NT2/D1 (cell line): ENCODE results near the gene INTS11.
A peak's percentile ranks its signal among the peaks of the same experiment; 100 is the strongest.

Experiments used
- DNase-seq: peaks from one replicate; pipeline ENCODE4 v3.0.0-alpha.2; 2011; ENCODE audit warnings: low read depth, low spot score
- H3K27me3 ChIP-seq: 2 replicates; pipeline ENCODE4 v1.6.0; 2011; ENCODE audit warnings: mild to moderate bottlenecking; ENCODE audit not compliant: insufficient read length, insufficient read depth
- H3K36me3 ChIP-seq: 2 replicates; pipeline ENCODE4 v1.6.1; 2011; ENCODE audit warnings: mild to moderate bottlenecking, low read length, mixed read lengths; ENCODE audit not compliant: insufficient read depth, insufficient read length
- H3K4me1 ChIP-seq: 2 replicates; pipeline ENCODE4 v1.5.1; 2011; ENCODE audit not compliant: insufficient read depth, insufficient read length
- H3K4me3 ChIP-seq: 2 replicates; pipeline ENCODE4 v1.5.1; 2011; ENCODE audit warnings: low read depth; ENCODE audit not compliant: insufficient read length
- H3K9ac ChIP-seq: 2 replicates; pipeline ENCODE4 v1.6.0; 2011; ENCODE audit warnings: low read depth; ENCODE audit not compliant: insufficient read length
- H3K9me3 ChIP-seq: 2 replicates; pipeline ENCODE4 v1.5.1; 2011; ENCODE audit warnings: mild to moderate bottlenecking, low read length; ENCODE audit not compliant: insufficient read depth
- SUZ12 ChIP-seq: IDR thresholded peaks from 2 replicates; pipeline ENCODE4 v1.6.1; 2011; ENCODE audit not compliant: insufficient read length, insufficient read depth; ENCODE audit errors: extremely low read depth
- YY1 ChIP-seq: IDR thresholded peaks from 2 replicates; pipeline ENCODE4 v1.6.1; 2011; ENCODE audit not compliant: insufficient read length, insufficient read depth
- ZNF274 ChIP-seq: IDR thresholded peaks from 2 replicates; pipeline ENCODE4 v1.6.1; 2011; ENCODE audit warnings: mild to moderate bottlenecking, low read depth, low read length

INTS11 gene

DNA sequence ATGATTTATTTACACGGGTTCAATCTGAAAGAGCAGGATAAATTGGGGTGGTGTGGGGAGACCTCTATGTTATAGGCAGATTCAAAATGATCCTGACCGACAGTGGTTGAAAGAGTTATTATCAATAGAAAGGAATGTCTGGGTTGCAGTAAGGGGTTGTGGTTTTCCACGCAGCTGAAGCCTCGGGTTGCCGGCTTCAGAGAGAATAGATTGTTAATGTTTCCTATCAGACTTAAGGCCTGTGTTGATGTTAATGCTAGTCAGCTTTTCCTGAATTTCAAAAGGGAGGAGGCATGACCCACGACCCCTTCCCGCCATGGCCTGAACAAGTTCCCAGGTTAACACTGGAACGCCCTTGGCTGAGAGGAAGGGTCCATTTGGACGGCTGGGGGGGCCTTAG is 48.6 kb downstream of the INTS11 start:
- Histone ChIP-seq H3K4me1 (peaks cover 7% of the 10 kb centered on the region), H3K9ac (no peak overlapping the region), H3K36me3 (peaks cover 17% of the 10 kb centered on the region), H3K9me3 (no peaks in the 10 kb centered on the region; the same call in 1 of the 2 replicates), H3K27me3 (no peaks in the 10 kb centered on the region), H3K4me3 (no peak overlapping the region)
- no peak for TF ChIP-seq ZNF274
- no peak for TF ChIP-seq SUZ12
- no peak for DNase-seq

DNA sequence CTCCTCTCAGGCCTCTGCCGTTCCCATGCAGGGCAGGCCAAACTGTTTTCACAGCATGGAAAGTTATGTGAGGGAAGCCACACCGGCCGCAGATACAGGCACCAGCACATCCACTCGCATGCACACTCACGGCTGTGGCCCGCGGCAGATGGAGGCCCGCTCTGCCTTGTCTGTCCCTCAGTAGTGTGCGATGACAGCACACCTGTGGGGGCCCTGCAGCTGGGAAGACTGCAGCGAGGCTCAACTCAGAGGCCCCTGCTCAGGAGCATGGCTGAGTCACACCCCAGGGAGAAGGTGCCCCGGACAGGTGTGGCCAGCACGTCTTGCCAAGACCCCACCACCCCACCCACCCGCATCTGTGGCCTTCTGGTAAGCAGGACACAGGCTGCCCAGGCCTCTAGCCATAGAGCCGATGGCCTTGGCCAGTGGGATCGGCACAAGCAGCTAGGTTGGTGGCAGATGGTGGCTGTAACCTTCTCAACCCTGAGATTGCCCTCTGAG is 49.5 kb downstream of the INTS11 start:
- H3K4me1 ChIP-seq: peaks cover 7% of the 10 kb centered on the region
- no peak overlapping the region for H3K4me3 ChIP-seq
- peak overlapping the region; percentile 87 for H3K9ac ChIP-seq
- peaks cover 26% of the 10 kb centered on the region for H3K36me3 ChIP-seq
- H3K27me3 ChIP-seq: no peaks in the 10 kb centered on the region
- TF ChIP-seq ZNF274: no peak
- no peak for TF ChIP-seq YY1
- TF ChIP-seq SUZ12: no peak
- no peak for DNase-seq
- H3K9me3 ChIP-seq: no peaks in the 10 kb centered on the region; the same call in 1 of the 2 replicates

DNA sequence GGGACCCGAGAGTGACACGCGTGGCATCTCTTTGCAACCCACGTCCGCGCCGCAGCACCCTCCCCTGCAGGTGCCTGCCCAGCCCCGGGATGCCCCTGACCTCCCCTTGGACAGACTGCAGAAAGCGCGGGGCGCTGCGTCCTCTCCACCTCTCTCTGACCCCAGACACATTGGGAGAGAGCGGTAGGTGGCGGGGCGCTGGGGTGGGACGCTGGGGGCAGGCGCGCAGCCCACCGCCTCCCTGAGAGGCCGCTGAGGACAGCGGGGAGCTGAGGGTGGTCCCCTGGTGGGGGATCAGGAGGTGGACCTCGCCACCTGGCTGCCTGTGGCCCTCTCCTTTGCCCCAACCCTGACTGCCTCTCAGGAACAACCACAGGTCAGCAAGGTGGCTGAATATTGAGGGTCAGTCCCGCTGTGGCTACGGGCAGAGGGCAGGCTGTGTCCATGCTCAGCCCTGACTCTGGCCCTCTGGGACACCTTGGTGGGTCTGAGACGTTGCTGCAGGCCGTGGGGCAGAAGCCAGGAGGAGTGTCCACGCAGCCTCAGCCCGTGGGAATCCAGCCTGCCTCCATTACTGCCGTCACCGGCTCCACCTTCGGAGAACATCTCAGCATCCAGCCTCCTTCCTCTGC is 50.0 kb downstream of the INTS11 start:
- H3K9ac ChIP-seq: peak overlapping the region; percentile 87
- H3K4me3 ChIP-seq: peak overlapping the region; percentile 47
- no peak for DNase-seq
- no peaks in the 10 kb centered on the region for H3K27me3 ChIP-seq
- H3K9me3 ChIP-seq: no peaks in the 10 kb centered on the region; the same call in 1 of the 2 replicates
- peaks cover 7% of the 10 kb centered on the region for H3K4me1 ChIP-seq
- peaks cover 31% of the 10 kb centered on the region for H3K36me3 ChIP-seq
- no peak for TF ChIP-seq SUZ12
- no peak for TF ChIP-seq YY1
- TF ChIP-seq ZNF274: no peak

DNA sequence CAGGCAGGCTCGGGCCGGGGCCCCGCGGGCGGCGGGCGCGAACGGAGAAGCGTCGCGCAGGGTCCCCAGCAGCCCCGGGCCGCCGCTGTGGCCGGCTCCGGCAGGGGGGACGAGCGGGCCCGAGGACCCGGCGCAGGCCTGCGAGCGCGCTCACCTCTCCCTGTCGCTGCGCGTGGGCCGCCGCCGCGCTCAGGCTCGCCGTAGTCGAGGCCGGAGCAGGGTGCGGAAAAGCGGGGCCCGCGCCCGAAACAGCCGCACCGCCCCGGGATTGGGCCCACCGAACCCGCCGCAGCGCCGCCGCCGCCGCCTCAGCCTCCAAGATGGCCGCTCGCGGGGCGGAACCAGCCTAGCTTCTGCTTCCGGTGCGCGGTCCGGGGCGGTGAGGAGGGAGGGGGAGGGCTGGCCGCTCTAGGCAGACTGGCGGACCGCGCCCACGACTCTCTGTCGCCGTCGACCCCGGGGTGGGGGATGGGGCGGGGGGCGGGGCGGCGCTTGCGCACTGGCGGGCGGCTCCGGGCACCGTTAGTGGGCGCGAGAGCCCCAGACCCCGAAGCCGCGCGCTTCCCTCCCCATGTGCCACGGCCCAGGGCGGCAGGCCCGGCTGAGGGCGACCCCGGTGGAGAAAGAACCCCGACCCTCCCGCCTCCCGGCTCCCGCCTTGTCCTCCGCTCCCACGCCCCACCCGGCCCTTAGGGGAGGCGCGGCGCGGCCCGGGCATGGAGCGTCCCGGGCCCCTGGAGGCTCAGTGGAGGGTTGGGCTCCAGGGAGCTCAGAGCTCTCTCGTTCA is 50.8 kb downstream of the INTS11 start, which contains the start of gene UBE2J2:
Gene UBE2J2 (minus strand): TSS at position 343 of the 787 bp plus-strand sequence. CDS start 5,862 bp downstream, outside the sequence.
- Histone ChIP-seq H3K27me3 (no peaks in the 10 kb centered on the region), H3K9me3 (no peaks in the 10 kb centered on the region; the same call in 1 of the 2 replicates), H3K36me3 (peaks cover 37% of the 10 kb centered on the region), H3K4me3 (peak within 1 kb of the TSS; percentile 84), H3K9ac (peak within 1 kb of the TSS; percentile 95), H3K4me1 (peaks cover 7% of the 10 kb centered on the region)
- TF ChIP-seq SUZ12: no peak
- peak; percentile 78 for TF ChIP-seq YY1
- DNase-seq: peak; percentile 76

DNA sequence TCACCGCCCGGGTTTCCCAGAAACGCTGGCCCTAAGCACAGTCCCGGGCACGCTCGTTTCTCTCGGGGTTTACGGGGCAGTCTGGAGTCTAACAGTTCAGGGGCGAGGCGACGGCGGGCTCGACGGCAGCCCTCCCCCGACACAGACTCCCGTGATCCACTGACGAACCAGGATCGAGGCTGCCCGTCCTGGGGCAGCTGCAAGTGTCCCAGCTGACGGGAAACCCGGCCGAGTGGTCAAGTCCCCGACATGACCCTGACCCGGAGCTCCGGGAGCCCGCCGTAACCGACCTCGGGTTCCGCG is 51.3 kb downstream of the INTS11 start:
- Histone ChIP-seq H3K27me3 (no peaks in the 10 kb centered on the region), H3K9ac (peak overlapping the region; percentile 95), H3K9me3 (no peaks in the 10 kb centered on the region; the same call in 1 of the 2 replicates), H3K4me3 (peak overlapping the region; percentile 84), H3K36me3 (peaks cover 42% of the 10 kb centered on the region), H3K4me1 (peaks cover 7% of the 10 kb centered on the region)
- DNase-seq: no peak
- TF ChIP-seq ZNF274 (no peak), YY1 (no peak), SUZ12 (no peak)

DNA sequence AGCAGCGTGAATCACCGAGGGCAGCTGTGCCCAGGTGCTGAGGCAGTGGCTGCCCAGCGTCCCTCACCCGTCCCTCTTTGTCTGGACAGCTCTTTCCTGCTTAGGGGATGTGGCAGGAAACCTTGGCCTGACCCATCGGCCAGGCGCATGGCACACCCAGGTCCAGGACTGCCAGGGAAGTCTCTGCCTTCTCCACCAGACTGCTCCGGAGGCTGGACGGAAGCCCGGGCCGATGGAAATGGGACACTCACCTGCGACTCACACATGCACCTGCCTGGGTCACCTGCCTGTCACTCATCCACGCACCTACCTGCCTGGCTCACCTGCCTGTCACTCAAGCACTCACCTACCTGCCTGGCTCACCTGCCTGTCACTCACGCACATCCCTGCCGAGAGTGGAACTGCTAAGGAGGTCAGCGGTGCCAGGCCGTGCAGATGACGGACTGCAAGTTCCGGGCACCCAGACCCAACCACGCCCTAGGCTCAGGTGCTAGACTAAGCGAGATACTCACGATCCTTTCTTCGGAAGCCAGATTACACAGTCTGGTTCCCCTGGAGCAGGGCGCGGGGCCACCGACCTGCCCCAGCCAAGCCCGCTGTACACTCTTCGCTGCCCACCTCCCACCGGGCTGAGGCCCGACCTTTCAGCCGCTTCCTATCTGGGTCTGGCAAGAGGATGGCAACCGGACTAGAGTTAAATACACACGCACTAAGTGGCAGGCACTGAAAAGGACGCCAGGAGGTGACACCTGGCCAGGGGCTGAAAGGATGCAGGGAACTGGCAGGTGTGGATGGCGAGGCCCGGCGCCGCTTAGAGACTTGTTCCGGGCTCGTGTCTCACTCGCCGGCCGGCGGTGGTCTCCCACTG is 51.9 kb downstream of the INTS11 start:
- peak overlapping the region; percentile 95 for H3K9ac ChIP-seq
- DNase-seq: no peak

More for the DNA sequence above, 51.9 kb downstream of the INTS11 start:
- Histone ChIP-seq H3K4me1 (peaks cover 7% of the 10 kb centered on the region), H3K9me3 (no peaks in the 10 kb centered on the region; the same call in 1 of the 2 replicates), H3K27me3 (no peaks in the 10 kb centered on the region), H3K36me3 (peaks cover 48% of the 10 kb centered on the region), H3K4me3 (peak overlapping the region; percentile 84)
- no peak for TF ChIP-seq YY1
- TF ChIP-seq SUZ12: no peak
- no peak for TF ChIP-seq ZNF274
